ENCODE data around the gene VSIG4.

Gene VSIG4

DNA sequence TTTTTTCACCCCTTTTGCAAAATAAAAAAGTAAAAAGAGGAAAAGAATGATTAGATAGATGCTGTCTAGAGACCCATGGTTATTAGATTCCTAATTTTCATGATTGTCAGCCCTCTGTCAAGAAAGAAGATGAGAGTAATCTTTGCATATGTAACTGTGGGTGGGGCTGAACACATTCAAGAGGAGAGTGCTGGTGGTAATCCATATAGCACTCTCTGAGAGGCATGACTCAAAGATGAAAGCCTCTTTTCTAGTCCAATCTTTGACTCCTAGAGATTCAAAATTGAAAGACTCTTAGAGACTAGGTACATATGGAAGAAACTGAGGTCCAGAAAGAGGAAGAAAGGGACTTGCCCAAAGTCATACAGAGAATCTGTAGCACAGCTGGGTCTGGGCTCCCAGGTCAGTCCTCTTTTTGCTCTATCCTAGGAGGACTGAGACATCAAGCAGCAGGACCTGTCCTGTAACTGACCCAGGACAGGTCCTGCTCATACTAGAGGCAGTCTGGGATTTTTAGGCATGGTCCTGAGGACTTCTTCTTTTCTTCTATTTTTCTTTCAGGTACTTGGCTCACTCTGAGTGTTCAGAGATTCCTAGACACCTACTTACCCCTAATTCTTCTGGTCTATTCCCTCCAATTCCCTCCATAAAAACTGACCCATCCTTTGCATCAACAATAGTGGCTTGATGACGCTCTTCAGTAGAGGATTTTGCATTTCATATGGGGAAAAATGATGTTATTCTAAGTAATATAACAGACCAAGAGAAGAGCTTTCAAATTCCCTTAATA lies 23.8 kb downstream of the VSIG4 start:
- no peak overlapping the region for H3K18ac ChIP-seq (ENCODE audit: low read length)
- no peak overlapping the region for H4K91ac ChIP-seq (ENCODE audit: low read depth, low read length, poor library complexity)
- no peaks in the 10 kb centered on the region for H3K27me3 ChIP-seq (ENCODE audit: control insufficient read depth in 3 of 3, insufficient read depth in 3 of 3, low read depth in 1 of 3, low read length in 3 of 3)
- H3K36me3 ChIP-seq (replicated peaks in 1 of 2; ENCODE audit: control insufficient read depth in 2 of 2, insufficient read depth in 2 of 2, low read length in 2 of 2): no peaks in the 10 kb centered on the region
- H3K4me3 ChIP-seq (ENCODE audit: low read length in 2 of 2): no peak overlapping the region
- H2BK5ac ChIP-seq (ENCODE audit: low read length): no peak overlapping the region
- no peak overlapping the region for H2AK5ac ChIP-seq (ENCODE audit: low read depth, low read length)
- no peak overlapping the region for H4K8ac ChIP-seq (ENCODE audit: low read depth, low read length)
- H3K14ac ChIP-seq (ENCODE audit: low read length): no peak overlapping the region
- no CpG with 5 or more reads among the region's 1 CpG for WGBS, 2 donors (ENCODE audit: extremely low coverage in 2 of 2, insufficient read length in 2 of 2, insufficient replicate concordance in 1 of 2)
- no peak overlapping the region for H3K27ac ChIP-seq (replicated peaks; ENCODE audit: low read length)
- H3K9ac ChIP-seq (ENCODE audit: low read depth, low read length, poor library complexity): no peak overlapping the region
- no peak overlapping the region for H2AFZ ChIP-seq (ENCODE audit: low read length)
- no peaks in the 10 kb centered on the region for H3K9me3 ChIP-seq (replicated peaks in 1 of 2; ENCODE audit: control insufficient read depth in 2 of 2, insufficient read depth in 1 of 2, low read depth in 1 of 2, low read length in 2 of 2)
- H3K23ac ChIP-seq (ENCODE audit: low read depth, low read length, poor library complexity): no peak overlapping the region
- H3K4ac ChIP-seq (ENCODE audit: low read length): no peak overlapping the region
- H3K79me1 ChIP-seq (ENCODE audit: low read depth, low read length): no peaks in the 10 kb centered on the region
- H2BK120ac ChIP-seq (ENCODE audit: low read depth, low read length): no peak overlapping the region
- DNase-seq (ENCODE audit: low spot score): no peak
- H3K4me2 ChIP-seq (ENCODE audit: insufficient read depth, low read length, poor library complexity, severe bottlenecking): no peak overlapping the region
- H3K4me1 ChIP-seq (ENCODE audit: control insufficient read depth in 2 of 2, insufficient read depth in 1 of 2, low read depth in 1 of 2, low read length in 2 of 2): no peaks in the 10 kb centered on the region
- H2BK15ac ChIP-seq (ENCODE audit: low read length): no peak overlapping the region
- no peak overlapping the region for H2BK12ac ChIP-seq (ENCODE audit: low read length)

GRCh38 chrX:66015152-66015831 lies 24.6 kb downstream of the VSIG4 start:
- Histone ChIP-seq H3K18ac (ENCODE audit: low read length) (no peak overlapping the region), H2AFZ (ENCODE audit: low read length) (no peak overlapping the region), H3K9me3 (replicated peaks in 1 of 2; ENCODE audit: control insufficient read depth in 2 of 2, insufficient read depth in 1 of 2, low read depth in 1 of 2, low read length in 2 of 2) (no peaks in the 10 kb centered on the region), H2AK5ac (ENCODE audit: low read depth, low read length) (no peak overlapping the region), H3K14ac (ENCODE audit: low read length) (no peak overlapping the region), H3K4me2 (ENCODE audit: insufficient read depth, low read length, poor library complexity, severe bottlenecking) (no peak overlapping the region), H2BK120ac (ENCODE audit: low read depth, low read length) (no peak overlapping the region), H3K79me1 (ENCODE audit: low read depth, low read length) (no peaks in the 10 kb centered on the region), H3K4me3 (ENCODE audit: low read length in 2 of 2) (no peak overlapping the region), H3K36me3 (replicated peaks in 1 of 2; ENCODE audit: control insufficient read depth in 2 of 2, insufficient read depth in 2 of 2, low read length in 2 of 2) (no peaks in the 10 kb centered on the region), H4K8ac (ENCODE audit: low read depth, low read length) (no peak overlapping the region), H4K91ac (ENCODE audit: low read depth, low read length, poor library complexity) (no peak overlapping the region), H3K27ac (replicated peaks; ENCODE audit: low read length) (no peak overlapping the region), H2BK5ac (ENCODE audit: low read length) (no peak overlapping the region), H3K4ac (ENCODE audit: low read length) (no peak overlapping the region), H2BK15ac (ENCODE audit: low read length) (no peak overlapping the region), H2BK12ac (ENCODE audit: low read length) (no peak overlapping the region), H3K9ac (ENCODE audit: low read depth, low read length, poor library complexity) (no peak overlapping the region), H3K27me3 (ENCODE audit: control insufficient read depth in 3 of 3, insufficient read depth in 3 of 3, low read depth in 1 of 3, low read length in 3 of 3) (no peaks in the 10 kb centered on the region), H3K23ac (ENCODE audit: low read depth, low read length, poor library complexity) (no peak overlapping the region), H3K4me1 (ENCODE audit: control insufficient read depth in 2 of 2, insufficient read depth in 1 of 2, low read depth in 1 of 2, low read length in 2 of 2) (no peaks in the 10 kb centered on the region)
- no CpG with 5 or more reads among the region's 2 CpGs for WGBS, 2 donors (ENCODE audit: extremely low coverage in 2 of 2, insufficient read length in 2 of 2, insufficient replicate concordance in 1 of 2)
- no peak for DNase-seq (ENCODE audit: low spot score)

GRCh38 chrX:66014556-66014955 lies 25.3 kb downstream of the VSIG4 start:
- Histone ChIP-seq H4K91ac (ENCODE audit: low read depth, low read length, poor library complexity) (no peak overlapping the region), H2BK15ac (ENCODE audit: low read length) (no peak overlapping the region), H3K4me1 (ENCODE audit: control insufficient read depth in 2 of 2, insufficient read depth in 1 of 2, low read depth in 1 of 2, low read length in 2 of 2) (no peaks in the 10 kb centered on the region), H3K79me1 (ENCODE audit: low read depth, low read length) (no peaks in the 10 kb centered on the region), H3K9me3 (replicated peaks in 1 of 2; ENCODE audit: control insufficient read depth in 2 of 2, insufficient read depth in 1 of 2, low read depth in 1 of 2, low read length in 2 of 2) (no peaks in the 10 kb centered on the region), H4K8ac (ENCODE audit: low read depth, low read length) (no peak overlapping the region), H3K14ac (ENCODE audit: low read length) (no peak overlapping the region), H2BK120ac (ENCODE audit: low read depth, low read length) (no peak overlapping the region), H3K9ac (ENCODE audit: low read depth, low read length, poor library complexity) (no peak overlapping the region), H3K18ac (ENCODE audit: low read length) (no peak overlapping the region), H3K27me3 (ENCODE audit: control insufficient read depth in 3 of 3, insufficient read depth in 3 of 3, low read depth in 1 of 3, low read length in 3 of 3) (no peaks in the 10 kb centered on the region), H3K4ac (ENCODE audit: low read length) (no peak overlapping the region), H2AK5ac (ENCODE audit: low read depth, low read length) (no peak overlapping the region), H2BK5ac (ENCODE audit: low read length) (no peak overlapping the region), H3K4me3 (ENCODE audit: low read length in 2 of 2) (no peak overlapping the region), H2BK12ac (ENCODE audit: low read length) (no peak overlapping the region), H3K23ac (ENCODE audit: low read depth, low read length, poor library complexity) (no peak overlapping the region), H3K4me2 (ENCODE audit: insufficient read depth, low read length, poor library complexity, severe bottlenecking) (no peak overlapping the region), H2AFZ (ENCODE audit: low read length) (no peak overlapping the region), H3K36me3 (replicated peaks in 1 of 2; ENCODE audit: control insufficient read depth in 2 of 2, insufficient read depth in 2 of 2, low read length in 2 of 2) (no peaks in the 10 kb centered on the region), H3K27ac (replicated peaks; ENCODE audit: low read length) (no peak overlapping the region)
- DNase-seq (ENCODE audit: low spot score): no peak
- no CpG with 5 or more reads among the region's 1 CpG for WGBS, 2 donors (ENCODE audit: extremely low coverage in 2 of 2, insufficient read length in 2 of 2, insufficient replicate concordance in 1 of 2)

GRCh38 chrX:66014084-66014483 lies 25.8 kb downstream of the VSIG4 start:
- H2BK5ac ChIP-seq (ENCODE audit: low read length): no peak overlapping the region
- no peak overlapping the region for H3K4me2 ChIP-seq (ENCODE audit: insufficient read depth, low read length, poor library complexity, severe bottlenecking)
- H2BK15ac ChIP-seq (ENCODE audit: low read length): no peak overlapping the region
- no peak overlapping the region for H2AK5ac ChIP-seq (ENCODE audit: low read depth, low read length)
- H4K91ac ChIP-seq (ENCODE audit: low read depth, low read length, poor library complexity): no peak overlapping the region
- no peak overlapping the region for H3K4ac ChIP-seq (ENCODE audit: low read length)
- no peak for DNase-seq (ENCODE audit: low spot score)
- no peaks in the 10 kb centered on the region for H3K36me3 ChIP-seq (replicated peaks in 1 of 2; ENCODE audit: control insufficient read depth in 2 of 2, insufficient read depth in 2 of 2, low read length in 2 of 2)
- no peak overlapping the region for H2BK12ac ChIP-seq (ENCODE audit: low read length)
- H3K9ac ChIP-seq (ENCODE audit: low read depth, low read length, poor library complexity): no peak overlapping the region
- no peaks in the 10 kb centered on the region for H3K27me3 ChIP-seq (ENCODE audit: control insufficient read depth in 3 of 3, insufficient read depth in 3 of 3, low read depth in 1 of 3, low read length in 3 of 3)
- H2AFZ ChIP-seq (ENCODE audit: low read length): no peak overlapping the region
- H3K23ac ChIP-seq (ENCODE audit: low read depth, low read length, poor library complexity): no peak overlapping the region
- H4K8ac ChIP-seq (ENCODE audit: low read depth, low read length): no peak overlapping the region
- no peak overlapping the region for H3K14ac ChIP-seq (ENCODE audit: low read length)
- no peak overlapping the region for H3K27ac ChIP-seq (replicated peaks; ENCODE audit: low read length)
- no CpG with 5 or more reads among the region's 2 CpGs for WGBS, 2 donors (ENCODE audit: extremely low coverage in 2 of 2, insufficient read length in 2 of 2, insufficient replicate concordance in 1 of 2)
- H3K18ac ChIP-seq (ENCODE audit: low read length): no peak overlapping the region
- no peak overlapping the region for H3K4me3 ChIP-seq (ENCODE audit: low read length in 2 of 2)
- no peaks in the 10 kb centered on the region for H3K79me1 ChIP-seq (ENCODE audit: low read depth, low read length)
- no peaks in the 10 kb centered on the region for H3K4me1 ChIP-seq (ENCODE audit: control insufficient read depth in 2 of 2, insufficient read depth in 1 of 2, low read depth in 1 of 2, low read length in 2 of 2)
- no peaks in the 10 kb centered on the region for H3K9me3 ChIP-seq (replicated peaks in 1 of 2; ENCODE audit: control insufficient read depth in 2 of 2, insufficient read depth in 1 of 2, low read depth in 1 of 2, low read length in 2 of 2)
- no peak overlapping the region for H2BK120ac ChIP-seq (ENCODE audit: low read depth, low read length)

Measured in neuronal stem cell (in vitro differentiated cells).